Measurements from ENCODE around the gene TDG.

- TF ChIP-seq MLX (CRISPR knock-in tag; IDR thresholded peaks at IDR 0.05) = no peak
- no peak for TF ChIP-seq MAX (CRISPR knock-in tag; IDR thresholded peaks at IDR 0.05)
- TF ChIP-seq, protein P1, sequence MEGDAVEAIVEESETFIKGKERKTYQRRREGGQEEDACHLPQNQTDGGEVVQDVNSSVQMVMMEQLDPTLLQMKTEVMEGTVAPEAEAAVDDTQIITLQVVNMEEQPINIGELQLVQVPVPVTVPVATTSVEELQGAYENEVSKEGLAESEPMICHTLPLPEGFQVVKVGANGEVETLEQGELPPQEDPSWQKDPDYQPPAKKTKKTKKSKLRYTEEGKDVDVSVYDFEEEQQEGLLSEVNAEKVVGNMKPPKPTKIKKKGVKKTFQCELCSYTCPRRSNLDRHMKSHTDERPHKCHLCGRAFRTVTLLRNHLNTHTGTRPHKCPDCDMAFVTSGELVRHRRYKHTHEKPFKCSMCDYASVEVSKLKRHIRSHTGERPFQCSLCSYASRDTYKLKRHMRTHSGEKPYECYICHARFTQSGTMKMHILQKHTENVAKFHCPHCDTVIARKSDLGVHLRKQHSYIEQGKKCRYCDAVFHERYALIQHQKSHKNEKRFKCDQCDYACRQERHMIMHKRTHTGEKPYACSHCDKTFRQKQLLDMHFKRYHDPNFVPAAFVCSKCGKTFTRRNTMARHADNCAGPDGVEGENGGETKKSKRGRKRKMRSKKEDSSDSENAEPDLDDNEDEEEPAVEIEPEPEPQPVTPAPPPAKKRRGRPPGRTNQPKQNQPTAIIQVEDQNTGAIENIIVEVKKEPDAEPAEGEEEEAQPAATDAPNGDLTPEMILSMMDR (IDR thresholded peaks at IDR 0.05) = no peak
- TF ChIP-seq, protein P2, sequence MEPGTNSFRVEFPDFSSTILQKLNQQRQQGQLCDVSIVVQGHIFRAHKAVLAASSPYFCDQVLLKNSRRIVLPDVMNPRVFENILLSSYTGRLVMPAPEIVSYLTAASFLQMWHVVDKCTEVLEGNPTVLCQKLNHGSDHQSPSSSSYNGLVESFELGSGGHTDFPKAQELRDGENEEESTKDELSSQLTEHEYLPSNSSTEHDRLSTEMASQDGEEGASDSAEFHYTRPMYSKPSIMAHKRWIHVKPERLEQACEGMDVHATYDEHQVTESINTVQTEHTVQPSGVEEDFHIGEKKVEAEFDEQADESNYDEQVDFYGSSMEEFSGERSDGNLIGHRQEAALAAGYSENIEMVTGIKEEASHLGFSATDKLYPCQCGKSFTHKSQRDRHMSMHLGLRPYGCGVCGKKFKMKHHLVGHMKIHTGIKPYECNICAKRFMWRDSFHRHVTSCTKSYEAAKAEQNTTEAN (CRISPR knock-in tag; IDR thresholded peaks at IDR 0.05) = no peak
- TF ChIP-seq CREB1 (CRISPR knock-in tag; IDR thresholded peaks at IDR 0.05) = no peak
- no peak for TF ChIP-seq ZNF121 (CRISPR knock-in tag; IDR thresholded peaks at IDR 0.05)
- TF ChIP-seq ELF4 (CRISPR knock-in tag; IDR thresholded peaks at IDR 0.05; ENCODE audit: low read depth) = no peak
- no peak for TF ChIP-seq ZNF138 (CRISPR knock-in tag; conservative IDR thresholded peaks at IDR 0.05)
- no peak for TF ChIP-seq FOXJ3 (CRISPR knock-in tag; IDR thresholded peaks at IDR 0.05; ENCODE audit: borderline replicate concordance)
- no peak for TF ChIP-seq ZNF512 (CRISPR knock-in tag; IDR thresholded peaks at IDR 0.05; ENCODE audit: borderline replicate concordance)
- no peak for TF ChIP-seq ZNF232 (CRISPR knock-in tag; IDR thresholded peaks at IDR 0.05)
- no peak for TF ChIP-seq JUN (CRISPR knock-in tag; IDR thresholded peaks at IDR 0.05)
Measured at GRCh38 chr12:103928682-103929045, 37.0 kb upstream of the TDG start.
